Measurements from ENCODE around the gene PRX.

PRX gene

DNA sequence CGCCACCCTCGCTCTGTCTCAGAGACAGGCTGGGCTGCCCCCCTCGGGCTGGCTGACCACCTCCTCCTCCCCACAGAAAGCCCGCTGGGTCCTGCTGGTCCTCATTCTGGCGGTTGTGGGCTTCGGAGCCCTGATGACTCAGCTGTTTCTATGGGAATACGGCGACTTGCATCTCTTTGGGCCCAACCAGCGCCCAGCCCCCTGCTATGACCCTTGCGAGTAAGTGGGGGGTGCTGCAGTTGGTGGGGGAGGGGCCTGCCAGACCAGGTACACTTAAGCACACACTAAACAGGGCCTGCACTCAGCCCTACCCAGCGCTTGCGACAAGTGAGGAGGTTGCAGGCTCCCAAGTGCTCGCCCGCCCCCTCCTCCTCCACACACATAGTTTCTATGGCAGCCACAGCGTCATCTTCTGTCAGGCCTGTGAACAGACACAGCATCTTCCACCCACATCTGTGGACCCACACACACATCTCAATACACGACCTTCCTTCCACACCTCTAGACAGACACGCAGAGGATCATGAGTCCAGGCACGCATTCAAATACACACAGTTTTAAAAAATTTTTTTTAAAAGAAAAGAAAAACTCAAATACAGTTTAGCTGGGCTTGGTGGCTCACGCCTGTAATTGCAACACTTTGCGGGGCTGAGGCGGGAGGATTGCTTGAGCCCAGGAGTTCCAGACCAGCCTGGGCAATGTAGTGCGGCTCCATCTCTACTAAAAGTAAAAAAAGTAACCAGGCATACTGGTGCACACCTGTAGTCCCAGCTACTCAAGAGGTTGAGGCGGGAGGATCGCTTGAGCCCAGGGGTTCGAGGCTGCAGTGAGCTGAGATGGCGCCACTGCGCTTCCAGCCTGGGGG lies 46.2 kb downstream of the PRX start:
- TF ChIP-seq, protein P1, sequence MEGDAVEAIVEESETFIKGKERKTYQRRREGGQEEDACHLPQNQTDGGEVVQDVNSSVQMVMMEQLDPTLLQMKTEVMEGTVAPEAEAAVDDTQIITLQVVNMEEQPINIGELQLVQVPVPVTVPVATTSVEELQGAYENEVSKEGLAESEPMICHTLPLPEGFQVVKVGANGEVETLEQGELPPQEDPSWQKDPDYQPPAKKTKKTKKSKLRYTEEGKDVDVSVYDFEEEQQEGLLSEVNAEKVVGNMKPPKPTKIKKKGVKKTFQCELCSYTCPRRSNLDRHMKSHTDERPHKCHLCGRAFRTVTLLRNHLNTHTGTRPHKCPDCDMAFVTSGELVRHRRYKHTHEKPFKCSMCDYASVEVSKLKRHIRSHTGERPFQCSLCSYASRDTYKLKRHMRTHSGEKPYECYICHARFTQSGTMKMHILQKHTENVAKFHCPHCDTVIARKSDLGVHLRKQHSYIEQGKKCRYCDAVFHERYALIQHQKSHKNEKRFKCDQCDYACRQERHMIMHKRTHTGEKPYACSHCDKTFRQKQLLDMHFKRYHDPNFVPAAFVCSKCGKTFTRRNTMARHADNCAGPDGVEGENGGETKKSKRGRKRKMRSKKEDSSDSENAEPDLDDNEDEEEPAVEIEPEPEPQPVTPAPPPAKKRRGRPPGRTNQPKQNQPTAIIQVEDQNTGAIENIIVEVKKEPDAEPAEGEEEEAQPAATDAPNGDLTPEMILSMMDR (IDR thresholded peaks at IDR 0.05) = no peak
- no peak for DNase-seq
- Histone ChIP-seq H3K9me3 (no peaks in the 10 kb centered on the region), H3K36me3 (peaks cover 31 to 63% (median 57%) of the 10 kb centered on the region in 3 donors), H3K27ac (no peak overlapping the region), H3K4me3 (no peak overlapping the region), H3K4me1 (peaks cover 0 to 14% (median 9%) of the 10 kb centered on the region in 4 donors), H3K27me3 (no peaks in the 10 kb centered on the region)
- intact Hi-C loops (cut with DNase I; ENCODE audit: low total_unique reads) = no loop called here

DNA sequence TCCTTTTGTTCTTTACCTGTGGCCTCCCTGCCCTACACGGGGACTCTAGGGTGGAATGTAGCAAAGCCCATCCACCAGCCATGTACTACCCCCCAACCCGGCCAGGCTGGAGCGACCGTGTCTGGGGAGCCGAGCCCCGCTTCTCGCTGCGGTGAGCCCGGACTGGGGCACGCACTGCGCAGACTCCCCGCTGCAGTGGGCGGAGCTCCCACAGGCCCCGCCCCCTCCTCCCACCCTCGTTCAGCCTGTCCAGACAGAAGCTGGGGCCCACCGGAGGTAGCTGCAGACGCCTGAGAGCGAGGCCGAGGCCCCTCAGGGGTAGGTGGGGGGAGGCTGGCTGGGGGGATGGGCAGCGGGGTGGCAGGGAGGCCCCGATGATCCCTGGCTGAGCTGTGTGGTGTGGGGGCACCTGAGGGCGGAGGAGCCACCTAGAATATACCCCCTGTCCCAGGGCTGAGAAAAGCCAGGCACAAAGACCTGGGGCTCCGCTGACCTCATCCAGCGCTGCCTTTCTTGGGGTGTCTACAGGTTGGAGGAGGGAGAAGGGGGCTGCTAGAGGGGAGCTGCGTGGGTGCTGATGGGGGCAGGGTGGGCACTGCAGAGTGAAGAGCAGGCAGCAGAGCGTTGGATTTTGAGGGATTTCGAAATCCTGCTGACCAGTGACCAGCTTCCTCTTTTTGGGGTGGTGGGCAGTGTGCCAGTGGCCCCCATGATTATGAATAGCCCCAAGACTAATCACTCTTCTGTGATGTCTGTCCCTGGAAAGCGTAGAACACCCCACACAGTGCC lies 47.4 kb downstream of the PRX start:
- no peak overlapping the region for H3K27ac ChIP-seq

DNA sequence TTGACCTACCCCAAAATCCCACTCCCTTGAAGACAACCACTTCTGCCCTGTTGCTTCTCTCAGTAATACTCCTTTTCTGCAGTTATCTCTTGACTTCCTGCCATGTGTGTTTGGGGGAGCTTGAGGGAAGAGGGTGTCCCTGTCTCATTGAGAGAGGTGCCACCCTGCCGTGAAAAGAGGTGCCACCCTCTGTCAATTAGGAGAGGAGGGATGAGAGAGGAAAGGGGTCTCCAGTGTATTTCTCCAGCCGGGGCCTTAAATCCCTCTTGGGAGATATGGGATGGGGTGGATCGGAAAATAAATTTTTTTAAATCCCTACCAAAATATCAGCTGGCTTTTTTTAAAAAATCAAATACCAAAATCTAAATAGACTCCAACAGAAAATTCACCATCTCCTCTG lies 48.2 kb downstream of the PRX start:
- Histone ChIP-seq H3K36me3 (peaks cover 17 to 46% (median 38%) of the 10 kb centered on the region in 3 donors), H3K27me3 (no peaks in the 10 kb centered on the region), H3K27ac (no peak overlapping the region), H3K4me3 (no peak overlapping the region), H3K4me1 (peaks cover 0 to 14% (median 9%) of the 10 kb centered on the region in 4 donors), H3K9me3 (no peaks in the 10 kb centered on the region)
- intact Hi-C loops (cut with DNase I; ENCODE audit: low total_unique reads) = no loop called here
- TF ChIP-seq, protein P1 (IDR thresholded peaks at IDR 0.05) = no peak
- DNase-seq = no peak

More for the DNA sequence above, 47.4 kb downstream of the PRX start:
- Histone ChIP-seq H3K4me3 (peak overlapping the region; percentile 34 to 46), H3K27me3 (no peaks in the 10 kb centered on the region), H3K36me3 (peaks cover 25 to 53% (median 46%) of the 10 kb centered on the region in 3 donors), H3K9me3 (no peaks in the 10 kb centered on the region), H3K4me1 (peaks cover 0 to 14% (median 9%) of the 10 kb centered on the region in 4 donors)
- TF ChIP-seq, protein P1 (IDR thresholded peaks at IDR 0.05) = no peak
- DNase-seq = peak; percentile 55 to 79
- intact Hi-C loops (cut with DNase I; ENCODE audit: low total_unique reads) = no loop called here

DNA sequence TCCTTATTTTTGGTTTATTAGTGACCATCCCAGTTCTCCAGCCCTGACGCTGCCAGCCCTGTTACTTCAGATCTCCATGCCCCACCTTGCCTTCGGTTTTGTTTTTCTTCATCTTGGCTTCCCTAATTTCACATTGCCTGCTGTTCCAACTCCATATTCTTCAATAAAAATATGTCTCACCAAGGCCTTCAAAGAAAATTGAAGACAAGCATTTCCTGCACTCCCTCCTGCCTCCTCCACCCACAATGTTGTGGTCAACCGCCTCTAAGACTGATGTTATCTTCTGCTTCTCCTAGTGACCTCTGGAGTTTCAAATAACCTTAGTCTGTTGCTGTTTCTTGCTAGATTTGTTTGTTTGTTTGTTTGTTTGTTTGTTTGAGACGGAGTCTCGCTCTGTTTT lies 50.1 kb downstream of the PRX start:
- intact Hi-C loops (cut with DNase I; ENCODE audit: low total_unique reads) = no loop called here
- Histone ChIP-seq H3K36me3 (peaks cover 11 to 41% (median 28%) of the 10 kb centered on the region in 3 donors), H3K9me3 (no peaks in the 10 kb centered on the region), H3K4me1 (peaks cover 0 to 14% (median 9%) of the 10 kb centered on the region in 4 donors), H3K27ac (no peak overlapping the region), H3K27me3 (no peaks in the 10 kb centered on the region), H3K4me3 (no peak overlapping the region)
- TF ChIP-seq, protein P1 (IDR thresholded peaks at IDR 0.05) = no peak
- DNase-seq = no peak

- peaks cover 0 to 14% (median 9%) of the 10 kb centered on the region in 4 donors for H3K4me1 ChIP-seq
- H3K9me3 ChIP-seq = no peaks in the 10 kb centered on the region
- DNase-seq = no peak
- TF ChIP-seq, protein P1 (IDR thresholded peaks at IDR 0.05) = no peak
- no peak overlapping the region for H3K27ac ChIP-seq
- no peak overlapping the region for H3K4me3 ChIP-seq
- intact Hi-C loops (cut with DNase I; ENCODE audit: low total_unique reads) = no loop called here
- peaks cover 4 to 35% (median 19%) of the 10 kb centered on the region in 3 donors for H3K36me3 ChIP-seq
- H3K27me3 ChIP-seq = no peaks in the 10 kb centered on the region
These were observed 51.0 kb downstream of the PRX start for GRCh38 chr19:40362160-40362559.
